HepG2 (cell line): Measurements from ENCODE around the gene PARG. TPM values are rescaled to one million over a fixed set of nuclear protein-coding genes. Genes with fewer than 3 reads are reported as not detected.
"Not testable (repeated sequence)": the region's sequence is repeated elsewhere in the genome, so short reads cannot be mapped to it uniquely, and the experiment has no call there.

Source experiments
- ATAC-seq: fragments of 200-7000 bp; cut with Tn5 transposase; 3 replicates; pipeline ENCODE4 v1.9.1; 2020; ENCODE audit warnings: mild to moderate bottlenecking, moderate library complexity
- BruUV-seq: library from RNA; stranded (reverse); fragments of 400-500 nt; replicated peaks from 2 replicates; lab custom pipeline; 2021; lab: Mats Ljungman, UMichigan
- CTCF ChIA-PET: fragments of 300-600 bp; formaldehyde crosslinking; extraction: SDS; loops from one replicate; lab custom pipeline; 2021; ENCODE audit warnings: low total read pairs, inconsistent platforms, low intra/inter-chr PET ratio; lab: Yijun Ruan, JAX
- POLR2A ChIA-PET: fragments of 350-600 bp; sonication (Branson Sonifier 250); formaldehyde crosslinking; loops from one replicate; lab custom pipeline; 2020; ENCODE audit warnings: antibody characterized with exemption, inconsistent platforms; lab: Yijun Ruan, JAX
- DNase-seq: peaks from one replicate; pipeline ENCODE4 v3.0.0-alpha.2; 2015; ENCODE audit warnings: low spot score
- FAIRE-seq: peaks from 3 replicates; lab custom pipeline; 2011; peaks lifted over from hg19 to GRCh38; lab: Jason Lieb, UNC
- H2AFZ ChIP-seq: one replicate; pipeline ENCODE4 v1.6.1; 2011; ENCODE audit warnings: low read length, inconsistent platforms
- H3K27ac ChIP-seq: fragments of 300-600 bp; 3 replicates; pipeline ENCODE4 v1.8.0; 2011; ENCODE audit warnings: mixed run types, mild to moderate bottlenecking, mixed read lengths, low read length, inconsistent platforms; ENCODE audit not compliant: insufficient read depth; ENCODE audit errors: extremely low read length
- H3K27me3 ChIP-seq, 2 experiments: fragments of 200-600 bp in 1 of 2; 2 replicates in 1 of 2; 3 replicates in 1 of 2; pipeline versions ENCODE4 v1.6.0 to v1.8.0; 2011; ENCODE audit warnings: low read length in 2 of 2, mild to moderate bottlenecking in 2 of 2, moderate library complexity in 2 of 2, inconsistent platforms in 1 of 2; ENCODE audit not compliant: insufficient read depth in 2 of 2, control insufficient read depth in 1 of 2
- H3K36me3 ChIP-seq, 2 experiments: fragments of 200-600 bp in 1 of 2; replicated peaks in 1 of 2; 2 replicates in 1 of 2; 3 replicates in 1 of 2; pipeline versions ENCODE4 v1.5.1 to v1.8.0; 2011; ENCODE audit warnings: low read length in 2 of 2, inconsistent platforms in 1 of 2; ENCODE audit not compliant: insufficient read depth in 2 of 2, control insufficient read depth in 1 of 2
- H3K4me1 ChIP-seq: 2 replicates; pipeline ENCODE4 v1.5.1; 2012; ENCODE audit warnings: low read length, inconsistent platforms; ENCODE audit not compliant: insufficient read depth
- H3K4me2 ChIP-seq: 2 replicates; pipeline ENCODE4 v1.6.0; 2011; ENCODE audit warnings: low read depth, low read length, inconsistent platforms
- H3K4me3 ChIP-seq, 3 experiments: fragments of 200-600 bp in 1 of 3; sonication (generic), shearing (Covaris generic) in 1 of 3; replicated peaks in 1 of 3; 2 replicates each; pipeline ENCODE4 v1.5.1; 2011 to 2016; ENCODE audit warnings: low read length in 3 of 3, inconsistent platforms in 2 of 3, low read depth in 2 of 3, mild to moderate bottlenecking in 2 of 3, control low read depth in 1 of 3, mixed read lengths in 1 of 3; ENCODE audit not compliant: insufficient read depth in 1 of 3
- H3K79me2 ChIP-seq: one replicate; pipeline ENCODE4 v1.6.1; 2011; ENCODE audit warnings: low read length, inconsistent platforms; ENCODE audit not compliant: insufficient read depth
- H3K9ac ChIP-seq: 2 replicates; pipeline ENCODE4 v1.6.0; 2011; ENCODE audit warnings: mild to moderate bottlenecking, low read depth, low read length, inconsistent platforms; ENCODE audit not compliant: insufficient read depth
- H3K9me3 ChIP-seq: 2 replicates; pipeline ENCODE4 v1.5.1; 2012; ENCODE audit warnings: mild to moderate bottlenecking, low read length
- H4K20me1 ChIP-seq: 2 replicates; pipeline ENCODE4 v1.6.0; 2011; ENCODE audit warnings: inconsistent platforms, mild to moderate bottlenecking, low read length, moderate library complexity; ENCODE audit not compliant: insufficient read depth
- WGBS: methylation state at CpG from one replicate; pipeline ENCODE4 v1.1.6; 2017; ENCODE audit warnings: low lambda C conversion rate; 5-methylcytosine and 5-hydroxymethylcytosine counted together
- in situ Hi-C: cut with HindIII; loops from 2 replicates; pipeline ENCODE4 v1.10.0; 2017; ENCODE audit warnings: low pct_unique_long_range_greater_than_20kb; ENCODE audit not compliant: extremely low pct_ligation_motif_present
- intact Hi-C: fragments of 100-400 bp; cut with micrococcal nuclease; formaldehyde crosslinking; loops from one replicate; pipeline ENCODE4 v1.10.0; 2022; ENCODE audit not compliant: unreplicated experiment
- polyA plus RNA-seq, 8 experiments: library from polyadenylated mRNA; depleted of rRNA in 3 of 8; stranded (reverse) in 7 of 8; unstranded in 1 of 8; fragments of >200 nt; fragmentation: Illumina TruSeq in 4 of 8; extraction: Trizol in 4 of 8; gene quantifications; 2 replicates each; pipeline versions ENCODE4 v1.2.1 to v1.2.3, GENCODE V29; 2011 to 2016; ENCODE audit warnings: low read depth in 4 of 8, missing spikeins in 1 of 8, mixed read lengths in 1 of 8; ENCODE audit not compliant: insufficient read depth in 1 of 8
- total RNA-seq, 5 experiments: library from RNA; depleted of rRNA; stranded (reverse); fragments of >200 nt; fragmentation: Illumina TruSeq; extraction: Trizol; gene quantifications; 2 replicates each; pipeline ENCODE4 v1.2.3, GENCODE V29; 2016; ENCODE audit warnings: low read depth in 1 of 5

The PARG gene
- total and polyA plus RNA-seq, 2 of the 13 experiments (the other 11 are each of a cell fraction or from before 2014, with no cell fraction given), result 11.4 to 37.2 TPM

DNA sequence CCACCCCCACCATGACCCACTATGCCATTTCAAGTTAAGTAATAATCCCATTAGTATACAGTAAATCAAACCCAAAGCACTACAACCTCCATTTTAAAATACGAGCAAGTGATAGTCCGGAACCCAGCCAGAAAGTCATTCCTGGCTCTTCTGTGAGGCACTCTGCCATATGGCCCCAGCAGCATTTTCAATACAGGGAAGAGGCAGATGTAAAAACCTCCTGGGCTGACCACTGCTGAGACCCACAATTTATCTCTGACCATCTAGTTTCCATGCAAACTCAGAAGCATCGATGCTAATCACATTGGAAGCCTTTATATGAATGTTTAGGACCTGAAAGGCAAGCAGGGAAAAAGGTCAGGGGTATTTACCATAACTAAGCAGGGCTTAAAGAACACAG lies 69.1 kb downstream of the PARG start:
- POLR2A ChIA-PET, H2AFZ ChIP-seq, H3K27ac ChIP-seq, in situ Hi-C loops, H3K9ac ChIP-seq, H3K4me1 ChIP-seq, H3K27me3 ChIP-seq, H3K9me3 ChIP-seq, H3K36me3 ChIP-seq, H4K20me1 ChIP-seq, H3K4me2 ChIP-seq, CTCF ChIA-PET, ATAC-seq, H3K79me2 ChIP-seq, DNase-seq, FAIRE-seq, H3K4me3 ChIP-seq, intact Hi-C loops: not testable (repeated sequence)
- WGBS, result no CpG with 5 or more reads among the region's 3 CpGs
- TSS peak; percentile 21 for BruUV-seq

DNA sequence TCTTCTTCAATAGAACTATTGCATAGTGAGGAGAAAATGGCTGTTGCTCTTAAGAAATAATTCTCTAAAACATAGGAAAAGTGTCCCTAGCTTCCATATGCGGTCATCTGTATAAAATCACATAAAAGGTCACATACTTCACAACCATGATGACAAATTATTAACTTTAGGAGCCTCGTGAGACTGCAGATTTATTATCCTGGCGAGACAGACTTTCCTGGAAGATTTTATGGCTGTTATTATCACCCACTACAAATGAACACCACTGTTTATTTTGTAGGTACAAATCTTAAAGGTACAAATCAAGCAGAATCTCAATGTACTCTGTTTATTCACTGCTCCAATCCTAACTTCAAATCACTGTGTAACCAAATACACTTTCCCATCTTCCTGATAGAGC lies 70.4 kb downstream of the PARG start:
- H3K36me3 ChIP-seq, H3K4me2 ChIP-seq, H3K9ac ChIP-seq, DNase-seq, H3K27ac ChIP-seq, H3K27me3 ChIP-seq, POLR2A ChIA-PET, H4K20me1 ChIP-seq, CTCF ChIA-PET, ATAC-seq, H2AFZ ChIP-seq, FAIRE-seq, intact Hi-C loops, H3K4me1 ChIP-seq, in situ Hi-C loops, H3K79me2 ChIP-seq, BruUV-seq, H3K9me3 ChIP-seq, H3K4me3 ChIP-seq: not testable (repeated sequence)
- no CpG with 5 or more reads among the region's 3 CpGs for WGBS

- ATAC-seq, H3K9me3 ChIP-seq, H3K4me3 ChIP-seq, H3K9ac ChIP-seq, H3K4me1 ChIP-seq, H3K4me2 ChIP-seq, BruUV-seq, H3K36me3 ChIP-seq, H3K27ac ChIP-seq, FAIRE-seq, POLR2A ChIA-PET, CTCF ChIA-PET, intact Hi-C loops, H4K20me1 ChIP-seq, H3K79me2 ChIP-seq, H3K27me3 ChIP-seq, in situ Hi-C loops, H2AFZ ChIP-seq, DNase-seq: not testable (repeated sequence)
- WGBS, result 98% methylated on average over 5 of the region's 5 CpGs
These were observed 81.9 kb downstream of the PARG start for GRCh38 chr10:49859933-49860332.

DNA sequence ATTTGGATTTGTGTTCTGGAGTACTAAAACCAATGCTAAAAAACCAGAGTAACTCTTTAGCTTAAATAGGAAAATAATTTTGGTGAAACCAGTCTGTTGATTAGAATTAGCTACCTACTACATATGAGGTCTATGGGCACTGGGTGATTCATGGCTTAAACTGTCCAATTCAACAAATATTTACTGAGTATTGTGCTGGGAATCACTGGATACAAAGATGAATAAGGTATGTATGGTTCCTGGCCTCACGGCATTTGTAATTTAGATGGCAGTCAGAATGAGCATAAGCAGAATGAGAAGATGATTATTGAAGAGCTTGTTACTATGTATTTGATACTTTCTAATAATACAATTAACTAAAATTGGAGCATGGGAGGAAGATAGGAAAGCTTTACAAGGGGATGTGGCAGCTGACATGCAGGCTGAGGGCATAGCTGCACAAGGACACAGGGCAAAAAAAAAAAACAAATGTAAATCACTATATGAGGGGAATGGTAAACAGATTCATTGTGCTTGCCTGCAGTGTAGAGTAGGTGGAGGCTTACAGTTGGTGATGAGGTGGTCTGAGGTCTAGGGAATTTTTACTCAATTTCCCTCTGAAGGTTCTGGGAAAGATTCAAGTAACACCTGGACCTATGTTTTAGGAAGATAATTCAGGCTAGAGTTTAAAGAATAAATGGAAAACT lies 83.0 kb downstream of the PARG start:
- POLR2A ChIA-PET, H3K4me3 ChIP-seq, intact Hi-C loops, H3K9me3 ChIP-seq, ATAC-seq, CTCF ChIA-PET, H3K4me1 ChIP-seq, DNase-seq, BruUV-seq, H3K9ac ChIP-seq, H3K4me2 ChIP-seq, H4K20me1 ChIP-seq, FAIRE-seq, H3K27ac ChIP-seq, in situ Hi-C loops, H3K79me2 ChIP-seq, H3K27me3 ChIP-seq, H3K36me3 ChIP-seq, H2AFZ ChIP-seq: not testable (repeated sequence)
- 100% methylated on average over 1 of the region's 1 CpG for WGBS
